Vagina (tissue), 2 donors: ENCODE measurements around the gene FAM8A1. TPM values are rescaled to one million over a fixed set of nuclear protein-coding genes. Genes with fewer than 3 reads are reported as not detected.

Source experiments
- DNase-seq, 2 donors: peaks; one replicate each; pipeline ENCODE4 v3.0.0-alpha.2; 2017; ENCODE audit errors: extremely low spot score in 2 of 2
- H3K27ac ChIP-seq: fragments of 200-600 bp; sonication (generic); one replicate; pipeline ENCODE4 v1.5.1; 2019
- H3K27me3 ChIP-seq: fragments of 200-600 bp; sonication (generic); one replicate; pipeline ENCODE4 v1.5.1; 2019
- H3K36me3 ChIP-seq, 2 donors: fragments of 200-600 bp; sonication (generic); one replicate each; pipeline ENCODE4 v1.5.1; 2017 to 2019
- H3K4me1 ChIP-seq: fragments of 200-600 bp; sonication (generic); one replicate; pipeline ENCODE4 v1.5.1; 2019
- H3K4me3 ChIP-seq, 2 donors: fragments of 200-600 bp; sonication (generic); 1 replicate in 1 of 2; 2 replicates in 1 of 2; pipeline ENCODE4 v1.5.1; 2016 to 2019
- H3K9me3 ChIP-seq: fragments of 200-600 bp; sonication (generic); one replicate; pipeline ENCODE4 v1.5.1; 2019
- CTCF ChIP-seq, 3 experiments: fragments of 450-650 bp in 2 of 3; fragments of 200-600 bp in 1 of 3; sonication (generic) in 1 of 3; IDR thresholded peaks; one replicate each; pipeline ENCODE4 v1.5.1; 2017 to 2019; ENCODE audit warnings: antibody characterized with exemption in 3 of 3, mild to moderate bottlenecking in 2 of 3, moderate library complexity in 2 of 3
- POLR2A ChIP-seq, 2 donors: fragments of 450-650 bp; IDR thresholded peaks; one replicate each; pipeline ENCODE4 v1.6.1; 2017; ENCODE audit warnings: antibody characterized with exemption in 2 of 2, mild to moderate bottlenecking in 2 of 2, moderate library complexity in 2 of 2
- POLR2AphosphoS5 ChIP-seq, 2 donors: sonication (generic); formaldehyde crosslinking; IDR thresholded peaks; one replicate each; pipeline ENCODE4 v1.9.0; 2017; ENCODE audit warnings: antibody characterized with exemption in 2 of 2, mild to moderate bottlenecking in 2 of 2, low read depth in 1 of 2; ENCODE audit not compliant: insufficient read depth in 1 of 2
- intact Hi-C: fragments of 100-400 bp; cut with DNase I; formaldehyde crosslinking; loops from one replicate; pipeline ENCODE4 v1.15.1; 2023
- total RNA-seq: library from RNA; depleted of rRNA; stranded (reverse); fragments of >200 nt; gene quantifications from one replicate; pipeline ENCODE4 v1.2.3, GENCODE V29; 2016

FAM8A1 gene
- total RNA-seq, 1 donor from 2014 or later = 28.7 TPM

GRCh38 chr6:17621003-17621402 lies 20.9 kb downstream of the FAM8A1 start:
- Histone ChIP-seq H3K27ac (no peak overlapping the region), H3K9me3 (no peaks in the 10 kb centered on the region), H3K36me3 (peaks cover 0 to 32% of the 10 kb centered on the region in 2 donors), H3K27me3 (no peaks in the 10 kb centered on the region), H3K4me1 (no peaks in the 10 kb centered on the region), H3K4me3 (no peak overlapping the region)
- intact Hi-C loops = no loop called here
- no peak for DNase-seq
- TF ChIP-seq POLR2AphosphoS5 (IDR thresholded peaks at IDR 0.05; ENCODE audit: insufficient read depth in 1 of 2, low read depth in 1 of 2) (no peak), CTCF (IDR thresholded peaks at IDR 0.05) (no peak), POLR2A (IDR thresholded peaks at IDR 0.05) (no peak)

GRCh38 chr6:17622144-17622543 lies 22.0 kb downstream of the FAM8A1 start:
- DNase-seq = no peak
- no peak for TF ChIP-seq POLR2A (IDR thresholded peaks at IDR 0.05)
- TF ChIP-seq POLR2AphosphoS5 (IDR thresholded peaks at IDR 0.05; ENCODE audit: insufficient read depth in 1 of 2, low read depth in 1 of 2) = no peak
- no peak for TF ChIP-seq CTCF (IDR thresholded peaks at IDR 0.05)
- Histone ChIP-seq H3K9me3 (no peaks in the 10 kb centered on the region), H3K27me3 (no peaks in the 10 kb centered on the region), H3K4me1 (no peaks in the 10 kb centered on the region), H3K4me3 (no peak overlapping the region), H3K27ac (no peak overlapping the region), H3K36me3 (peaks cover 0 to 28% of the 10 kb centered on the region in 2 donors)
- intact Hi-C loops = no loop called here

- no peaks in the 10 kb centered on the region for H3K9me3 ChIP-seq
- H3K27ac ChIP-seq = no peak overlapping the region
- no peak for TF ChIP-seq POLR2AphosphoS5 (IDR thresholded peaks at IDR 0.05; ENCODE audit: insufficient read depth in 1 of 2, low read depth in 1 of 2)
- TF ChIP-seq CTCF (IDR thresholded peaks at IDR 0.05) = no peak
- no peak for TF ChIP-seq POLR2A (IDR thresholded peaks at IDR 0.05)
- H3K27me3 ChIP-seq = no peaks in the 10 kb centered on the region
- no peak overlapping the region for H3K4me3 ChIP-seq
- H3K4me1 ChIP-seq = no peaks in the 10 kb centered on the region
- DNase-seq = no peak
- H3K36me3 ChIP-seq = peaks cover 0 to 50% of the 10 kb centered on the region in 2 donors
- intact Hi-C loops = no loop called here
Observed at GRCh38 chr6:17624396-17624795, 24.3 kb downstream of the FAM8A1 start.

GRCh38 chr6:17628873-17629272 lies 28.8 kb downstream of the FAM8A1 start:
- intact Hi-C loops = no loop called here
- Histone ChIP-seq H3K27ac (no peak overlapping the region), H3K4me1 (no peaks in the 10 kb centered on the region), H3K9me3 (no peaks in the 10 kb centered on the region), H3K36me3 (peaks cover 0 to 57% of the 10 kb centered on the region in 2 donors), H3K27me3 (no peaks in the 10 kb centered on the region), H3K4me3 (no peak overlapping the region)
- TF ChIP-seq CTCF (IDR thresholded peaks at IDR 0.05) = no peak
- no peak for TF ChIP-seq POLR2A (IDR thresholded peaks at IDR 0.05)
- TF ChIP-seq POLR2AphosphoS5 (IDR thresholded peaks at IDR 0.05; ENCODE audit: insufficient read depth in 1 of 2, low read depth in 1 of 2) = no peak
- DNase-seq = no peak

- Histone ChIP-seq H3K9me3 (no peaks in the 10 kb centered on the region), H3K27ac (no peak overlapping the region), H3K36me3 (peaks cover 0 to 49% of the 10 kb centered on the region in 2 donors), H3K4me3 (no peak overlapping the region), H3K4me1 (no peaks in the 10 kb centered on the region), H3K27me3 (no peaks in the 10 kb centered on the region)
- DNase-seq = no peak
- intact Hi-C loops = no loop called here
- TF ChIP-seq POLR2A (IDR thresholded peaks at IDR 0.05) = no peak
- TF ChIP-seq CTCF (IDR thresholded peaks at IDR 0.05) = no peak
- TF ChIP-seq POLR2AphosphoS5 (IDR thresholded peaks at IDR 0.05; ENCODE audit: insufficient read depth in 1 of 2, low read depth in 1 of 2) = no peak
Observed at GRCh38 chr6:17629824-17630510, 29.9 kb downstream of the FAM8A1 start.
